GM18498 (cell line): Measurements from ENCODE around the gene GGT6.

Experiments
- ATAC-seq: cut with Tn5 transposase; IDR thresholded peaks from one replicate; pipeline ENCODE4 v1.9.1; 2021; ENCODE audit warnings: mild to moderate bottlenecking, moderate library complexity; ENCODE audit not compliant: unreplicated experiment

GGT6 gene

DNA sequence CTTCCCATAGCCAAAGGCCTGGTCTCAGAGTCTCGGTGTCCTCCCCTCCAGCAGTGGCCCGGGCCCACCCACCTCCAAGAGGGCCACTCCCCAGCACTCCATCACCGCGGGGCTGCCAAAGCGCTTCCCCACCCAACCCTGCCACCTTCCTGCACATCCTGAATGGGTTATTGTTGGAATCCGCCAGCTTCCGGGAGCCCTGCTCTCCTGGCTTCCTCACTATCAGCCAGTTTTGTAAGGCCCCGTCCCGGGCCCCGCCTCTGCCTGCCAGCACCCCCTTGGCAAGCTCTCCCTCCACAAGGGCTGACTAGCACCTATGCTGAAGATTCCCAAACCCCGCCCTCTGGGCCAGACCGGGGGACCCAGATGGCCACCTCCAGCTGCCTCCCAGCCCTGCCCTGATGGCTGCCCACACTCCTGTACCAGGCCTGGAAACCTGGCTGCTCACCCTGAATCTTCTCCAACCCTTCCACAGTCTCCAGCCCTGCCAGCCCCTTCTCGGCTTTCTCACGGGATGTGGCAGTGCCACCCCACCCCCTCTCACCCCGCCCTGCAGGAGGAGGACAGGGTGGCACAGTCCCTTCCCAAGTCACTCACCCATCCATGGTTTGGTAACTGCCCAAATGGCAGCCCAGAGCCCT, 19.6 kb downstream of the GGT6 start:
- no peak for ATAC-seq

DNA sequence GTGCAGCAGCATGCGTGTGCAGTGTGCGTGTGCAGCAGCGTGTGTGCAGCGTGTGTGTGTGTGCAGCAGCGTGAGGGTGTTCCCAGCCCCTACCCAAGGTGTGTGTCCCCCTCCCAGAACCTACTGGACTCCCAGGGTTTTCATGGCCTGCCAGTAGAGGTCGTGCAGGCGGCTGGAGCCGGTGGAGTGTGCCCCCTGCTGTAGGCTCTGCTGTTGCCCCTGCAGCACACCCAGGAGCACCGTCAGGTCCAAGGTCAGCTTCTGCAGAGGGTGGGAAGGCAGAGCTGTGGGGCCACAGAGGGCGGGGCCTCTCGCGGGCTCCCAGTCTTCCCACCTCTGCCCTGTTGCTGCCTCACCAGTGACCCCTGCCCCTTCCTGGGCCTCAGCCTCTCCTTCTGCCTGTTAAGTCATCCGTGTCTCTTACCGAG, 20.1 kb downstream of the GGT6 start:
- no peak for ATAC-seq

DNA sequence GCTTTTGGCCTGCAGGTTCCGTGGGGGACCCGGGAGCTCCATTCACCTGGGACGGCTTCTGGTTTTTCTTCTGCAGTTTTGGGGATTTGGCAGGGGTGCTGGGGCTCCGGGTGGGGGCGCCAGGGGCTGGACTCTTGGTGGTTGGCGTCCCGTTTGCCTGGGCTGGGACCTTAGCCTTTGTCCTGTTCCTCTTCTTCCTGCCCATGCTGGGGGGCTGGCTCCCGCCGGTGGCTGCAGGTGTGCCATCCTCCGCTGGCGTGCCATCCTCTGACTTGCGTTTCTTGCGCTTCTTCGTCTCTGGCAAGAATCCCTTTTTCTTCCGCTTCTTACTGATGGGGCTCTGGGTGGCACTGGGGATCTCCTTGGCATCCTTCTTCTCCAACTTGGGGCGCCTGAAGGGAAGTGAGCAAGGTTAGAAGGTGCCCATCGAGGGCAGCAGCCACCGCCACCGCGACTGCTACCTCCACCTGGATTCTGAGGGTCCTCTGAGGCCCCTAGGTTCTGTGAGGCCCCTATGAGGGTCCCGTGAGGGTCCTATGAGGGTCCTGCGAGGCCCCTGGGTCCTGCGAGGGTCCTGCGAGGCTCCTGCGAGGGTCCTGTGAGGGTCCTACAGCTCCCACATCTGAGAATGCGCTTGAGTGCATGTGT, 20.7 kb downstream of the GGT6 start:
- ATAC-seq, result no peak

- no peak for ATAC-seq
Measured at GRCh38 chr17:4539025-4539424, 21.4 kb downstream of the GGT6 start.

- no peak for ATAC-seq
Measured at GRCh38 chr17:4538236-4539002, 22.0 kb downstream of the GGT6 start.

DNA sequence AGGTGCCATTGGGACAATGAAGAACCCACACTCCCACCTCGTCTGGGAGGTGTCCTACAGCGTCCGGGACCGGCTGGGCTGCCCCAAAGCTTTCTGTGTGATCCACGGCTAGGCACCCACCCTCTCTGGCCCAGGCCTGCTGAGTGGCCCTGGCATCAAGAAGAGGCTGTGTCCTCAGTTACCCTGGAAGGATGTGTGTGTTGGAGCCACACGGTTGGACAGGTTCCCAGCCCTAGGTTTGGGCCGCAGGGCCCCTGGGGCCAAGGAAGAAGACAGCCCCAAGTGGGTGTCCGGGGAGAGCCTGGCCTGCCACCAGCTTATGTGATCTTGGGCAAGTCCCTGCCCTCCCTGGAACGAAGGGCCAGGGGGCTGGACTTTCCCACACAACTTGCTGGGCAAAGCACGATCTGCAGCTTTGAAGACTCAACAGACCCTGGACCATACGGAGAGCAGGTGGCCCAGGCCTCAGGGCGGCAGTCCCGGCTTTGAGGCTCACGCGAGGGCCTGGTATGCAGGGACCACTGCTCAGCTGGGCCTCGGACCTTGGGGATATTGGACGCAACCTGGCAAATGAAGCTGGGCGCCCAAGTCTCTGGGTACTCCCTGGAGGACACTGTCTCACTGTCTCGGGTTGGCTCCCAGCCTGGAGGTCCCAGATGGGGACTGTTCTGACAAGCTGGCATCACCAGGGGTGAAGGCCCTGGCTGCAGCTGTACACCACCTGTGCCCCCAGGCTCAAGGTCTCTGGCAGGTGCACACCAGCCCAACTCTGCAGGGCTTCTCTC, 22.7 kb downstream of the GGT6 start:
- no peak for ATAC-seq

DNA sequence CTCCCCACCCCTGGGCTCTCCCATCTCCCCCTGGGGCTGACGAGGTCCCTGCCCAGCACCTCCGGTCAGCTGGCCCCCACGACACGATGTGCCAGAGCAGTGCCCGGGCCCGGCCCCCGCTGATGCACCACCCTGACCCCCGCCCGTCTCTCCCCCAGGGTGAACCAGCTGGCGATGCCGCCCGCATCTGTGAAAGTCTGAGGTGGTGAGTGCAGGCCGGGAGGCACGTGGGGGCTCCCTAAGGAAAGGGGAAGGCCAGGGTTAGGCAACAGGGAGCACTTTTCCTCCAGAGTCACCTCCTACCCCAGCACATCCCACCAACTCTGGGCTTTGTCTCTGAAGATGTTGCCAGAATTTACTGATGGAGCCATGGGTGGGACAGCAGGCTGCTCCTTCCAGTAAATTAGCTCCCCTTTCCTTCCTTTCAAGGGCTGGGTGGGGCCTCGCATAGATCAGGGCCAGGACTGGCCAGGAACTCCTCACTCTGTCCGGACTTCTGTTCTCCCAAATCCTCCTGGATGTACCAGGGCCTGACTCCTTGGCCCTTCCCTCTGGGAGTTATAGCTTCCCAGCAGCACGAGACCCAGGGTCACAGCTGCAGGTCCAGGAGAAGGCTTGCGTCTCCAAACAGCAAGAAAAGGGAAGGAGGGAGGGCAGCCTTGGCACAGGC, 23.5 kb downstream of the GGT6 start:
- ATAC-seq, result no peak

GRCh38 chr17:4536259-4536741, 24.1 kb downstream of the GGT6 start:
- no peak for ATAC-seq

DNA sequence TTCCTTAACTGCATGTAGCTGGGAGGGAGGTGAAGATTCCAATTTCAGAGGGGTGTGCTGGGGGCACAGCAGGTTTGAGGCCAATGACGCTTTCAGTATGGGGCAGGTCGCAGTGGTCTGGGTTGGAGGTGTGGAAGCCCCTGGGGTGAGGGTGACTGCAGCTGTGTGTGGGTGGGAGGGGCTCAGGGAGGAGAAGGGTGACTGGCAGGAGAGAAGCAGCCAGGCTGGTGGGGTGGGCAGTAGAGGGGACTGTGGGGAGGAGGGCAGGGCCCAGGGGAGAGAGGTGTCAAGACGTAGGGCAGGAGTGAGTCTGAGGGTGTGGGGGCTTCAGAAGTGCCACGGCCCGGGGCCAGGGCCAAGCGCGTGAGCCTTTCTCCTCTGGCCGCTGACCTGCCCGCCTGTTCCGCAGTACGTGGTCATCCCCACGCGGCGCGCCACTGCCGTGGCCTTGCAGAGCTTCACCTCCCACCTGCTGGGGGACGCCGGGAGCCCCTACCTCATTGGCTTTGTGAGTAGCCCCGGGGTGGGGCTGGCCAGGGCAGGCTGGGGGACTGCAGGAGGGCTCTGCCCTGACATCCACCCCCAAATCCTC, 24.6 kb downstream of the GGT6 start:
- no peak for ATAC-seq

- no peak for ATAC-seq
Measured at GRCh38 chr17:4534928-4535666, 25.3 kb downstream of the GGT6 start.

DNA sequence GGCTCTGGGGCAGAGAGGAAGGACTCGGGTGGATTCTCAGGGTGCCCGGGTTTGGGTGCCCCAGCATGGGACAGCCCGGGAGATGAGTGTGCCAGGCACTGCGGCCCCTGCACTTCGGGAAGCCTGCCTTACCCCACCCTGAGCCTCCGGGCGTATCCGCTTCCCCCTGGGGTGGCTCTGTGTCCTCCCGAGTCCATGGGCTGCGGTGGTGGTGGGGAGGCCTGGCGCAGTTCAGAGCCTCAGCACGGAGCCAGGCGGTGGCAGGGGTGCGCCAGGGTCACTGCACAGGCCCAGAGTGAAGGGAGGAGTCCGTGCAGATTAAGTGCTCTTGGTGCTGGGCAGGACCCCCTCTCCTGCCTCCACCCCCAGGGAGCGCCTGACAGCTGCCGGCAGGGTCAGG, 25.9 kb downstream of the GGT6 start:
- no peak for ATAC-seq

GRCh38 chr17:4533523-4534504, 26.6 kb downstream of the GGT6 start:
- no peak for ATAC-seq

DNA sequence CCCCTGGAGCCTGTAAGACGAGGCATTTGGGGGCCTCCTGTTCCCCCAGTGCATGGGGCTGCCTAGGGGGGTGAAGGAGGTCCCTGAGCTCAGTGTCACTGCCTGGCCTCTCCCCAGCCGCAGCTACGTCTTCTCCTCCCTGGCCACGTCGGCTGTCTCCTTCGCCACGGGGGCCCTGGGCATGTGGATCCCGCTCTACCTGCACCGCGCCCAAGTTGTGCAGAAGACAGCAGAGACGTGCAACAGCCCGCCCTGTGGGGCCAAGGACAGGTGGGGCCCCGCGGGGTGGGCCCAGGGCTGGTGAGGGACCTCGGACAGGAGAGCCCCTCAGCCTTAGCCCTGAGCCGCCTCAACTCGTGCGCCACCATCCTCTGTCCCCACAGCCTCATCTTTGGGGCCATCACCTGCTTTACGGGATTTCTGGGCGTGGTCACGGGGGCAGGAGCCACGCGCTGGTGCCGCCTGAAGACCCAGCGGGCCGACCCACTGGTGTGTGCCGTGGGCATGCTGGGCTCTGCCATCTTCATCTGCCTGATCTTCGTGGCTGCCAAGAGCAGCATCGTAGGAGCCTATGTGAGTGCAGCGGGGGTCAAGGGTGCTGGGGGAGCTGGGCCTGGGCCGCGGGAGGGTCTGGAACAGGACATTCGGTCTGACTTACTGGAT, 27.4 kb downstream of the GGT6 start:
- ATAC-seq, result no peak

GRCh38 chr17:4531988-4532736, 28.2 kb downstream of the GGT6 start:
- no peak for ATAC-seq

- ATAC-seq, result no peak
Measured at GRCh38 chr17:4530799-4531730, 29.3 kb downstream of the GGT6 start.

GRCh38 chr17:4529533-4530152, 30.7 kb downstream of the GGT6 start:
- no peak for ATAC-seq
